GM19238 (cell line): ENCODE results near the gene ADAP1.
A peak's percentile ranks its signal among the peaks of the same experiment; 100 is the strongest.

Experiments used
- DNase-seq: peaks from one replicate; pipeline ENCODE4 v3.0.0; 2011; ENCODE audit warnings: low spot score; ENCODE audit not compliant: insufficient read length

ADAP1 gene

GRCh38 chr7:910441-910861 lies 44.0 kb downstream of the ADAP1 start:
- no peak for DNase-seq

- DNase-seq = peak; percentile 51
These were observed 44.8 kb downstream of the ADAP1 start for GRCh38 chr7:909358-910329.

- DNase-seq = peak; percentile 88
These were observed 45.7 kb downstream of the ADAP1 start for GRCh38 chr7:908591-909357.

GRCh38 chr7:908159-908581 lies 46.3 kb downstream of the ADAP1 start:
- DNase-seq = no peak

GRCh38 chr7:907158-907980 lies 47.1 kb downstream of the ADAP1 start:
- no peak for DNase-seq

- DNase-seq = no peak
These were observed 47.7 kb downstream of the ADAP1 start for GRCh38 chr7:906776-907157.

GRCh38 chr7:904847-905246 lies 49.6 kb downstream of the ADAP1 start:
- DNase-seq = no peak

GRCh38 chr7:903921-904755 lies 50.3 kb downstream of the ADAP1 start:
- no peak for DNase-seq

- DNase-seq = no peak
These were observed 51.5 kb downstream of the ADAP1 start for GRCh38 chr7:902996-903395.

GRCh38 chr7:901388-902154 lies 52.9 kb downstream of the ADAP1 start:
- peak; percentile 67 for DNase-seq

- DNase-seq = no peak
These were observed 53.5 kb downstream of the ADAP1 start for GRCh38 chr7:901041-901387.

GRCh38 chr7:900331-901040 lies 54.0 kb downstream of the ADAP1 start:
- no peak for DNase-seq

- DNase-seq = no peak
These were observed 54.7 kb downstream of the ADAP1 start for GRCh38 chr7:899806-900205.

GRCh38 chr7:898855-899681 lies 55.4 kb downstream of the ADAP1 start:
- DNase-seq = no peak

- DNase-seq = no peak
These were observed 56.0 kb downstream of the ADAP1 start for GRCh38 chr7:898460-898854.

- DNase-seq = no peak
These were observed 56.6 kb downstream of the ADAP1 start for GRCh38 chr7:897771-898376.

GRCh38 chr7:897086-897485 lies 57.4 kb downstream of the ADAP1 start:
- no peak for DNase-seq
